Measurements from ENCODE around the gene ST6GALNAC1.

ST6GALNAC1 gene

GRCh38 chr17:76643553-76644148, at the start of gene ST6GALNAC1:
TSS of gene ST6GALNAC1 (minus strand) at chr17:76643757. CDS start at chr17:76643638, 119 bp downstream.
- peak; percentile 54 for DNase-seq (ENCODE audit: low read depth, low spot score)
- peak within 1 kb of the TSS; percentile 70 for H3K27ac ChIP-seq

GRCh38 chr17:76691379-76692191, 48.0 kb upstream of the ST6GALNAC1 start:
- no peak overlapping the region for H3K27ac ChIP-seq
- DNase-seq (ENCODE audit: low read depth, low spot score), result no peak

- no peak for DNase-seq (ENCODE audit: low read depth, low spot score)
- no peak overlapping the region for H3K27ac ChIP-seq
These were observed 47.2 kb upstream of the ST6GALNAC1 start for GRCh38 chr17:76690596-76691280.

- no peak for DNase-seq (ENCODE audit: low read depth, low spot score)
These were observed 46.3 kb upstream of the ST6GALNAC1 start for GRCh38 chr17:76689859-76690258.

GRCh38 chr17:76688165-76688622, 44.6 kb upstream of the ST6GALNAC1 start:
- peak overlapping the region; percentile 50 for H3K27ac ChIP-seq
- no peak for DNase-seq (ENCODE audit: low read depth, low spot score)

More at GRCh38 chr17:76689859-76690258, 46.3 kb upstream of the ST6GALNAC1 start:
- no peak overlapping the region for H3K27ac ChIP-seq

- DNase-seq (ENCODE audit: low read depth, low spot score), result no peak
- no peak overlapping the region for H3K27ac ChIP-seq
These were observed 44.0 kb upstream of the ST6GALNAC1 start for GRCh38 chr17:76687298-76688164.

- DNase-seq (ENCODE audit: low read depth, low spot score), result no peak
- no peak overlapping the region for H3K27ac ChIP-seq
These were observed 43.2 kb upstream of the ST6GALNAC1 start for GRCh38 chr17:76686538-76687297.

- DNase-seq (ENCODE audit: low read depth, low spot score), result no peak
- H3K27ac ChIP-seq, result no peak overlapping the region
These were observed 42.3 kb upstream of the ST6GALNAC1 start for GRCh38 chr17:76685846-76686245.

GRCh38 chr17:76685366-76685765, 41.8 kb upstream of the ST6GALNAC1 start:
- no peak overlapping the region for H3K27ac ChIP-seq
- no peak for DNase-seq (ENCODE audit: low read depth, low spot score)

- H3K27ac ChIP-seq, result no peak overlapping the region
- DNase-seq (ENCODE audit: low read depth, low spot score), result no peak
These were observed 41.2 kb upstream of the ST6GALNAC1 start for GRCh38 chr17:76684756-76685155.

- no peak overlapping the region for H3K27ac ChIP-seq
These were observed 40.6 kb upstream of the ST6GALNAC1 start for GRCh38 chr17:76683921-76684745.

GRCh38 chr17:76683011-76683755, 39.6 kb upstream of the ST6GALNAC1 start:
- DNase-seq (ENCODE audit: low read depth, low spot score), result no peak
- H3K27ac ChIP-seq, result no peak overlapping the region

More at GRCh38 chr17:76683921-76684745, 40.6 kb upstream of the ST6GALNAC1 start:
- no peak for DNase-seq (ENCODE audit: low read depth, low spot score)

GRCh38 chr17:76682296-76682695, 38.7 kb upstream of the ST6GALNAC1 start:
- no peak for DNase-seq (ENCODE audit: low read depth, low spot score)
- H3K27ac ChIP-seq, result no peak overlapping the region

- no peak for DNase-seq (ENCODE audit: low read depth, low spot score)
- no peak overlapping the region for H3K27ac ChIP-seq
These were observed 37.9 kb upstream of the ST6GALNAC1 start for GRCh38 chr17:76681222-76682137.

- DNase-seq (ENCODE audit: low read depth, low spot score), result no peak
- no peak overlapping the region for H3K27ac ChIP-seq
These were observed 35.7 kb upstream of the ST6GALNAC1 start for GRCh38 chr17:76679239-76679638.

- DNase-seq (ENCODE audit: low read depth, low spot score), result no peak
- no peak overlapping the region for H3K27ac ChIP-seq
These were observed 34.8 kb upstream of the ST6GALNAC1 start for GRCh38 chr17:76678330-76678729.

GRCh38 chr17:76677406-76677805, 33.8 kb upstream of the ST6GALNAC1 start:
- no peak for DNase-seq (ENCODE audit: low read depth, low spot score)
- no peak overlapping the region for H3K27ac ChIP-seq
